Activated gamma-delta T cell (primary cell): Measurements from ENCODE around the gene RPS23.

Experiments
- DNase-seq: peaks from one replicate; lab custom pipeline; 2025; lab: John Stamatoyannopoulos, UW

Gene RPS23

DNA sequence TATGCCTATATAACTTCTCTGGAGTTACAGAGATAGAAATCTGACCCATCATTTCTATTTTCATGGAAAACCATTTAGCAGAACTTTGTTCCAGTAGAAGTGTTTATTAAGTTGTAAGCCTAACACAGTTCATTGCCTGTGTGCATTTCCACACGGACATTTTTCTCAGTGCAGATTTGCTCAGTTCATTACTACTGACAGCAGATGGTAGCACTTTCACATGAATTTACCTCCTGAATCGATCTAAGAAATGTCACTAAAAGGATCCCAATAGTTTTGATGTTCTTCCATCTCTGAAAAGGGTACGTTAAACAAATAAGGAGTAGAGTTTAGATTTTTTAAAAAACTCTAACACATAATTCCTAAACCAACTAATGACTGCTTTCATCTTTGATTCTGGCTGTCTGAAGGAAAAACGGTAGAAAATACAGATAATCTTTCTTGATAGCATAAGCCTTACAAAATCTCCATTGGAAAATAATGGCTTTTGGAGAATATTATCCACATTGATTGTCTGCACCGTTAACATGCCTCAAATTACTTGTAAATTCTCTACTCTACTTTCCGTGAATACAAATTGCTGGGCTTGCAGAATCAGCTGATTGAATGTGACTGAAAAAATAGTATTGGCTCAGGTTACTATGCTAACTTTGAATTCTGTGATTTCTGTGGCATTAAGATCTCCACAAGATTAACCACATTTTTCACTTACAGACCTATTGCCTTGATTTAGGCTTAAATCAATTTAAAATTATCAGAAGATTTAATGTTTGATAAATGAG, 33.1 kb downstream of the RPS23 start:
- no peak for DNase-seq

DNA sequence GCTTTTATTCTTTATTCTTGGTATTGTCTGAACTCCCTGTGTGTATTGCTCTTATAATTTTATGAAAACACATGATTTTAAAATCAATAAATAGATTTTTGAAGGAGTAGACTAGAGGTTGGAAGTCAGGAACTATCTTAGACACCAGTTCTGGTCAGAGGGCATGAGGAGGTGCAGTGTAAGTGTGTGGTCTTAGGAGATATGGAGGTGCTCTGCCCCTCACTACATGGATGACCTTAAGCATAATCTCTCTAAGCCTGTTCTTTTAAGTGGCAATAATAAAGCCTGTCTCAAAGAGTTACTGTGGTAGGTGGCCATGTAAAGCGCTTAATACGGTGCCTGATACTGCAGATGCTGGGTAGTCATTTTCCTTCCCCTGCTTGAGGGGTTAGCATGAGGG, 34.0 kb downstream of the RPS23 start:
- no peak for DNase-seq

DNA sequence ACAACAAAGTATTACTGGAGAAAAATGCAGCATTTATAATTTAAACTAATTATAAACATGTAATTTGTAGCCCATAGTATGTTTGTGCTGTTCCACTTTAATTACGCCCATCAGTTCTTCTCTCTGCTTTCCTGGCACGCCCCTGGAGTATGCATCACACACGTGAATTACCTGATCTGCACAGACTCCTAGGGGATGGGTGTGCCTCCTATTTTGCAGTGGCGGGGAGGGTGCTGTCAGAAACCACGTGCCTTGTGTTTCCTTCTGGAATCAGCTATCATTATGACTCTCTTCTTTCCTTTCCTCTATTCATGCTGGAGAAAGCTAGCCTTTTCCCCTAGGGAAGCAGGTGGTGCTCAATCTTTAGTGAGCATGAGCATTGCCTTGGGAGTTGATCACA, 43.3 kb downstream of the RPS23 start:
- DNase-seq = no peak

DNA sequence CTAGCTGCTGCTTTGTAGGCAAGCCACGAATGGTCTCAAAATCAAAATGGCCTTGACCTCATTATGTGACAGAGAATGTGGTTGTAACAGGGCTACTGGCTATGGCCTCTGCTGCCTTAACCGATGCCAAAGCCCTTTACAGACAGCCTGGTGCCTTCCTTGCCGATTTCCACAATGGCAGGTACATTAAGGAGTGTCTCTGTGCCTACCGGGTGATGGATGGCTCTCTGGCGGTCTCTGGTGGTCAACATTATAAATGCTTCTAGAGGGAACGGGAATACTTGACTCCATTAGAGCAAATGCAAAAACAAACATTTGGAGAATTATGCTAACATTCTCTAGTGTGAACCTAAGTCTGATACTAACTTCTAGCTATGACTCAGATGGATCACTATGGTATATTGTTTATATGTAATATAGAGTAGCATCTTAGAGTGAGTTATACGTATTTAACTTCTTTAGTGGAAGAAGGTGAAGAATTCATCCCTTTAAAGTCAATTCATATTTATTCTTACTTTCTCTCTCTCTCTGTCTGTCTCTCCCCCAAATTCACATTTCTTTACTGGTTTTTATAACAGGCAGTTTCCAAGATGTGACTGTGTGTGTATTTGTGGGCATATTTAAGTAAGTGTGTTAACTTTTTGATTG, 52.5 kb downstream of the RPS23 start:
- no peak for DNase-seq
